ENCODE measurements around the gene C1orf105. TPM values are rescaled to one million over a fixed set of nuclear protein-coding genes. Genes with fewer than 3 reads are reported as not detected.
A peak's percentile ranks its signal among the peaks of the same experiment; 100 is the strongest.

The C1orf105 gene
- total RNA-seq, 1 donor from 2014 or later: not detected

GRCh38 chr1:172457479-172458130 lies 37.1 kb downstream of the C1orf105 start:
- Histone ChIP-seq H3K27ac (no peak overlapping the region), H3K4me3 (no peak overlapping the region), H3K9me3 (no peaks in the 10 kb centered on the region), H3K4me1 (no peaks in the 10 kb centered on the region), H3K36me3 (no peaks in the 10 kb centered on the region), H3K27me3 (no peaks in the 10 kb centered on the region)
- ATAC-seq: no peak
- no peak for TF ChIP-seq CTCF (IDR thresholded peaks at IDR 0.05)
- no peak for DNase-seq
- intact Hi-C loops (cut with DNase I): no loop called here

GRCh38 chr1:172460177-172460576 lies 39.7 kb downstream of the C1orf105 start:
- no peaks in the 10 kb centered on the region for H3K36me3 ChIP-seq
- H3K9me3 ChIP-seq: no peaks in the 10 kb centered on the region
- intact Hi-C loops (cut with DNase I): no loop called here
- no peak overlapping the region for H3K27ac ChIP-seq
- ATAC-seq (no peak), DNase-seq (no peak)
- H3K4me1 ChIP-seq: no peaks in the 10 kb centered on the region
- H3K4me3 ChIP-seq: no peak overlapping the region
- H3K27me3 ChIP-seq: no peaks in the 10 kb centered on the region
- no peak for TF ChIP-seq CTCF (IDR thresholded peaks at IDR 0.05)

- ATAC-seq: peak; percentile 40
- H3K4me3 ChIP-seq: no peak overlapping the region
- no peak for DNase-seq
- no peak for TF ChIP-seq CTCF (IDR thresholded peaks at IDR 0.05)
- no peaks in the 10 kb centered on the region for H3K36me3 ChIP-seq
- no peak overlapping the region for H3K27ac ChIP-seq
- H3K4me1 ChIP-seq: no peaks in the 10 kb centered on the region
- intact Hi-C loops (cut with DNase I): no loop called here
- H3K9me3 ChIP-seq: no peaks in the 10 kb centered on the region
- H3K27me3 ChIP-seq: no peaks in the 10 kb centered on the region
These were observed 40.4 kb downstream of the C1orf105 start for GRCh38 chr1:172460887-172461315.

- ATAC-seq: no peak
- no peak overlapping the region for H3K27ac ChIP-seq
- DNase-seq: no peak
- no peaks in the 10 kb centered on the region for H3K9me3 ChIP-seq
- H3K27me3 ChIP-seq: no peaks in the 10 kb centered on the region
- no peaks in the 10 kb centered on the region for H3K36me3 ChIP-seq
- no peak for TF ChIP-seq CTCF (IDR thresholded peaks at IDR 0.05)
- intact Hi-C loops (cut with DNase I): no loop called here
- no peak overlapping the region for H3K4me3 ChIP-seq
- no peaks in the 10 kb centered on the region for H3K4me1 ChIP-seq
These were observed 45.1 kb downstream of the C1orf105 start for GRCh38 chr1:172465617-172466016.

- no peak for ATAC-seq
- no peak overlapping the region for H3K27ac ChIP-seq
- no peaks in the 10 kb centered on the region for H3K9me3 ChIP-seq
- no peak overlapping the region for H3K4me3 ChIP-seq
- no peak for TF ChIP-seq CTCF (IDR thresholded peaks at IDR 0.05)
- no peaks in the 10 kb centered on the region for H3K36me3 ChIP-seq
- intact Hi-C loops (cut with DNase I): no loop called here
- no peaks in the 10 kb centered on the region for H3K27me3 ChIP-seq
- no peak for DNase-seq
- no peaks in the 10 kb centered on the region for H3K4me1 ChIP-seq
These were observed 46.4 kb downstream of the C1orf105 start for GRCh38 chr1:172466795-172467407.
